Adrenal gland (tissue), 12 donors: Measurements from ENCODE around the gene RASIP1. TPM values are rescaled to one million over a fixed set of nuclear protein-coding genes. Genes with fewer than 3 reads are reported as not detected.

Experiments used
- DNase-seq, 7 donors: peaks; one replicate each; pipeline ENCODE4 v3.0.0-alpha.2; 2019 to 2020
- H3K27ac ChIP-seq, 5 donors: fragments of 200-600 bp; sonication (generic) in 4 of 5; 1 replicate in 3 of 5; 2 replicates in 2 of 5; pipeline versions ENCODE4 v1.5.1 to v1.8.0; 2016 to 2020; ENCODE audit warnings: mild to moderate bottlenecking in 1 of 5
- H3K27me3 ChIP-seq: fragments of 200-600 bp; 2 replicates; pipeline ENCODE4 v1.8.0; 2021
- H3K36me3 ChIP-seq, 2 donors: fragments of 200-600 bp; replicated peaks in 1 of 2; 1 replicate in 1 of 2; 2 replicates in 1 of 2; pipeline versions ENCODE4 v1.5.1 to v1.8.0; 2018 to 2022
- H3K4me1 ChIP-seq, 2 donors: fragments of 200-600 bp; replicated peaks in 1 of 2; 1 replicate in 1 of 2; 2 replicates in 1 of 2; pipeline versions ENCODE4 v1.5.1 to v1.8.0; 2018 to 2021
- H3K4me3 ChIP-seq, 4 donors: fragments of 200-600 bp; sonication (generic) in 3 of 4; one replicate each; pipeline ENCODE4 v1.5.1; 2016 to 2018
- H3K9me3 ChIP-seq, 3 donors: fragments of 200-600 bp; sonication (generic) in 1 of 3; replicated peaks in 1 of 3; 1 replicate in 2 of 3; 2 replicates in 1 of 3; pipeline versions ENCODE4 v1.5.1 to v1.8.0; 2016 to 2021
- POLR2A ChIP-seq, 2 donors: fragments of 450-650 bp; IDR thresholded peaks; one replicate each; pipeline ENCODE4 v1.6.1; 2017; ENCODE audit warnings: antibody characterized with exemption in 2 of 2, mild to moderate bottlenecking in 2 of 2, moderate library complexity in 1 of 2
- WGBS, 4 donors: extraction: QIAGEN DNeasy Blood & Tissue Kit in 2 of 4; methylation state at CpG; one replicate each; pipeline versions ENCODE4 v1.1.5 to v1.1.7; 2013 to 2017; 5-methylcytosine and 5-hydroxymethylcytosine counted together
- intact Hi-C, 2 donors: fragments of 100-400 bp; cut with DNase I; formaldehyde crosslinking; loops; one replicate each; pipeline versions ENCODE4 v1.14.1 to v1.15.0; 2022 to 2023
- polyA plus RNA-seq, 3 donors: library from polyadenylated mRNA; stranded (reverse); fragments of 200-250 nt in 2 of 3; fragments of 350-450 nt in 1 of 3; fragmentation: Illumina TruSeq in 1 of 3; extraction: RNeasy Lipid Tissue Mini Kit (QIAGEN cat#74804) in 1 of 3; gene quantifications; one replicate each; pipeline ENCODE4 v1.2.3, GENCODE V29; 2013 to 2014
- total RNA-seq, 9 donors: library from RNA; depleted of rRNA in 4 of 9; stranded (reverse); fragments of >200 nt in 4 of 9; fragments of 120-200 nt in 1 of 9; fragmentation: NEBNext Ultra II Directional in 1 of 9; extraction: Animal tissue kit (Norgen Biotek cat#: 25700) in 1 of 9; gene quantifications; one replicate each; pipeline versions ENCODE4 v1.1.0 to v1.2.4, GENCODE V29; 2013 to 2023
- TF ChIP-seq, protein P1 (sequence below), 6 experiments: fragments of 450-650 bp in 4 of 6; fragments of 200-600 bp in 2 of 6; sonication (generic) in 1 of 6; IDR thresholded peaks; 1 replicate in 5 of 6; 2 replicates in 1 of 6; pipeline versions ENCODE4 v1.5.1 to v1.8.0; 2016 to 2021; ENCODE audit warnings: antibody characterized with exemption in 6 of 6, mild to moderate bottlenecking in 2 of 6, moderate library complexity in 1 of 6
- donor health status: healthy with polysubstance abuse.
- donor health status: Bipolar disorder and iron deficiency.
- donor health status: DM: yes; HTN: yes; CAD: no.
- donor health status: DM: no; HTN: no; CAD: no.
- donor health status: DM: no; HTN: no; CAD: no.
- donor health status: DM: yes; HTN: yes; CAD: no.

The RASIP1 gene
- total and polyA plus RNA-seq, 12 donors: 5.1 to 38.9 (median 16.7) TPM

DNA sequence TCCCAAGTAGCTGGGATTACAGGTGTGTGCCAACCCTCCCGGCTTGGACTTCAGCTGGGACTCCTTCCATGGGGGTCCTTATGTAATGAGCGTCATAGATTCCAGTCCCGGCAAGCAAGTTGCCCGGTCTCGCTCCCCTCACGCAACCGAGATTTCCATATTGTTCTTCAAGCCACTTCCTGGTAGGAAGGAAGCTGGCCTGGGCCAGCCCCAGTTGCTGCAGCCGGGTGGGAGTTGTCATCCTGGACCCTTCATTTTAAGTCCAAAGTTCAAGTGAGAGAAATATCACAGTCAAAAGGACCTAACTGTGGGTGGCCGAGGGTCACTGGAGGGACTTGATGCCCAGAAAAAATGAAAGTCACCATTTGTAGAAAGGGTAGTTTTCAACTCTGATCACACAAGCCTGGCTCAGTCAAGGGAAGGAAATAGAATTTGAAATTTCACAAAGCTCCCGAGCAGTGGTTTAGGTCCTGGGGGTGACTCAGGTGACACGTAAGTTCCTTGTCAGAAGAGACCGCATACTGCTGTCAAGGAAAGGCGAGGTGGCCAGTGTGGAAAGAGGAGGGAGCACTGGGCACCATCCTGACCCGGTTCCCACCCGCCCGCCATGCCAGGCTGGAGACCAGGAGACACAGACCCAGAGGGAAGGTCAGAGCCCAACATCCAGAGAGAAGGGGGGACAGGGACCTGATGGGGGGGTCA, 20.2 kb upstream of the RASIP1 start:
- intact Hi-C loops: no loop called here
- Histone ChIP-seq H3K4me3 (no peak overlapping the region), H3K27me3 (no peaks in the 10 kb centered on the region), H3K4me1 (no peaks in the 10 kb centered on the region), H3K27ac (peak overlapping the region in 2 of 5 donors; percentile 3 to 20), H3K36me3 (no peaks in the 10 kb centered on the region), H3K9me3 (no peaks in the 10 kb centered on the region)
- DNase-seq: peak in 1 of 7 donors; percentile 40
- TF ChIP-seq, protein P1, sequence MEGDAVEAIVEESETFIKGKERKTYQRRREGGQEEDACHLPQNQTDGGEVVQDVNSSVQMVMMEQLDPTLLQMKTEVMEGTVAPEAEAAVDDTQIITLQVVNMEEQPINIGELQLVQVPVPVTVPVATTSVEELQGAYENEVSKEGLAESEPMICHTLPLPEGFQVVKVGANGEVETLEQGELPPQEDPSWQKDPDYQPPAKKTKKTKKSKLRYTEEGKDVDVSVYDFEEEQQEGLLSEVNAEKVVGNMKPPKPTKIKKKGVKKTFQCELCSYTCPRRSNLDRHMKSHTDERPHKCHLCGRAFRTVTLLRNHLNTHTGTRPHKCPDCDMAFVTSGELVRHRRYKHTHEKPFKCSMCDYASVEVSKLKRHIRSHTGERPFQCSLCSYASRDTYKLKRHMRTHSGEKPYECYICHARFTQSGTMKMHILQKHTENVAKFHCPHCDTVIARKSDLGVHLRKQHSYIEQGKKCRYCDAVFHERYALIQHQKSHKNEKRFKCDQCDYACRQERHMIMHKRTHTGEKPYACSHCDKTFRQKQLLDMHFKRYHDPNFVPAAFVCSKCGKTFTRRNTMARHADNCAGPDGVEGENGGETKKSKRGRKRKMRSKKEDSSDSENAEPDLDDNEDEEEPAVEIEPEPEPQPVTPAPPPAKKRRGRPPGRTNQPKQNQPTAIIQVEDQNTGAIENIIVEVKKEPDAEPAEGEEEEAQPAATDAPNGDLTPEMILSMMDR (IDR thresholded peaks at IDR 0.05): no peak
- TF ChIP-seq POLR2A (IDR thresholded peaks at IDR 0.05): no peak
- WGBS, 4 donors: 69 to 72% (median 70%) methylated on average over 16 of the region's 16 CpGs

DNA sequence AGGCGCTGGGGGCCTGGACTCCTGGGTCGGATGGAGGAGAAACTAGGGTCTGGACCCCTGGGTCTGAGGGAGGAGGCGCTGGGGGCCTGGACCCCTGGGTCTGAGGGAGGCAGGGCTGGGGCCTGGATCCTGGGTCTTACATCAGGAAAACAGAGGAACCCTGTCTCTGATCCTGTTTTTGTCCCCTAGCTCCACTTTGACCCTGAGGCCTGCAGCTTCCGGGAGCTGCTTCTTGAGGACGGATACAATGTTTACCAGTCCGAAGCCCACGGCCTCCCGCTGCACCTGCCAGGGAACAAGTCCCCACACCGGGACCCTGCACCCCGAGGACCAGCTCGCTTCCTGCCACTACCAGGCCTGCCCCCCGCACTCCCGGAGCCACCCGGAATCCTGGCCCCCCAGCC, 17.3 kb upstream of the RASIP1 start:
- Histone ChIP-seq H3K27ac (no peak overlapping the region), H3K27me3 (no peaks in the 10 kb centered on the region), H3K4me1 (peaks cover 0 to 6% of the 10 kb centered on the region in 2 donors), H3K36me3 (no peaks in the 10 kb centered on the region), H3K4me3 (no peak overlapping the region), H3K9me3 (no peaks in the 10 kb centered on the region)
- no peak for DNase-seq
- intact Hi-C loops: no loop called here
- TF ChIP-seq POLR2A (IDR thresholded peaks at IDR 0.05): no peak
- TF ChIP-seq, protein P1 (IDR thresholded peaks at IDR 0.05): no peak
- 62 to 88% (median 87%) methylated on average over 13 to 14 of the region's 14 CpGs for WGBS, 4 donors

DNA sequence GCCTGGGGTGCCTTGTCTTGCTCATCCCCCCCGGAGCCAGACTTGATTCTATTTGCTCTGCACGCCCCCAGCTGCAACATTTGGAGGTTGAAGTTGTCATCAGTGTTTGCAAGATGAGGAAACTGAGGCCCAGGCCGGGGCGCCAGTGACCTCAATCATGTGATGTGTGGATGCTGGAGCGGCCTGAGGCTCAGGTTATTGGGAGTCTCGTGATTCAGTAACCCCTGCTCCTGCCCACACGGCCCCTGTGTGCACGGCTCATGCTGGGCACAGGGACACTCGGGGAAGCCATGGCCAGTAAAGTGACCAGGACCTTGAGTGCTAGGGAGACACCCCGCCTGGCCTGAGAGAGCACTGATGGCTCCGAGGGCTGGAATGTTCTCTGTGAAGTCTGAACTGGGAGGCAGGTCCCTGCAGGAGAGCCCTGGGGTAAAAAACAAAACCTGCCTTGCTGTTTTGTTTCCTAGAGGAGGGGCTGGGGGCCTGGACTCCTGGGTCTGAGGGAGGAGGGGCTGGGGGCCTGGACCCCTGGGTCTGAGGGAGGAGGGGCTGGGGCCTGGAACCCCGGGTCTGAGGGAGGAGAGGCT, 16.8 kb upstream of the RASIP1 start:
- Histone ChIP-seq H3K4me1 (peaks cover 4 to 11% of the 10 kb centered on the region in 2 donors), H3K27me3 (no peaks in the 10 kb centered on the region), H3K27ac (no peak overlapping the region), H3K36me3 (no peaks in the 10 kb centered on the region), H3K4me3 (no peak overlapping the region), H3K9me3 (no peaks in the 10 kb centered on the region)
- WGBS, 4 donors: 65 to 86% (median 85%) methylated on average over 5 to 12 of the region's 12 CpGs; no CpG with 5 or more reads in 1 of the 4 donors
- no peak for DNase-seq
- intact Hi-C loops: no loop called here
- TF ChIP-seq, protein P1 (IDR thresholded peaks at IDR 0.05): no peak
- TF ChIP-seq POLR2A (IDR thresholded peaks at IDR 0.05): no peak

DNA sequence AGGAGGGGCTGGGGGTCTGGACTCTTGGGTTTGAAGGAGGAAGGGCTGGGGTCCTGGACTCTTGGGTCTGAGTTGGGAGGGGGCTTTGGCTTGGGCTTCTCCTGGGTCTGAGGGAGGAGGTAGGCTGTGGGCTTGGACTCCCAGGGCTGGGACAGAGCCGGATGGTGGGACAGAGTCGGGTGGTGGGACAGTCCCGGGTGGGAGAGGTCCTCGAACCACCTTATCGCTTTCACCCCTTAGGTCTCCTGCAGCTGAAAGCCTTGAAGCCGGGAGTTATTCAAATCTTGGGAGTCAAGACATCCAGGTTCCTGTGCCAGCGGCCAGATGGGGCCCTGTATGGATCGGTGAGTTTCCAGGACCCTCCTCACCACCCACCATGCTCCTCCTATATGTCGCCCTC, 16.3 kb upstream of the RASIP1 start:
- WGBS, 4 donors: 79 to 87% (median 85%) methylated on average over 8 to 9 of the region's 9 CpGs
- TF ChIP-seq POLR2A (IDR thresholded peaks at IDR 0.05): no peak
- TF ChIP-seq, protein P1 (IDR thresholded peaks at IDR 0.05): no peak
- H3K4me1 ChIP-seq: peaks cover 5 to 15% of the 10 kb centered on the region in 2 donors
- intact Hi-C loops: no loop called here
- H3K27ac ChIP-seq: no peak overlapping the region
- DNase-seq: no peak
- H3K36me3 ChIP-seq: no peaks in the 10 kb centered on the region
- H3K27me3 ChIP-seq: no peaks in the 10 kb centered on the region
- H3K9me3 ChIP-seq: no peaks in the 10 kb centered on the region
- H3K4me3 ChIP-seq: no peak overlapping the region
